ENCODE measurements around the gene PDXK.

GRCh38 chr21:43728467-43729390 is 9.8 kb downstream of the PDXK start:
- TF ChIP-seq, protein P1, sequence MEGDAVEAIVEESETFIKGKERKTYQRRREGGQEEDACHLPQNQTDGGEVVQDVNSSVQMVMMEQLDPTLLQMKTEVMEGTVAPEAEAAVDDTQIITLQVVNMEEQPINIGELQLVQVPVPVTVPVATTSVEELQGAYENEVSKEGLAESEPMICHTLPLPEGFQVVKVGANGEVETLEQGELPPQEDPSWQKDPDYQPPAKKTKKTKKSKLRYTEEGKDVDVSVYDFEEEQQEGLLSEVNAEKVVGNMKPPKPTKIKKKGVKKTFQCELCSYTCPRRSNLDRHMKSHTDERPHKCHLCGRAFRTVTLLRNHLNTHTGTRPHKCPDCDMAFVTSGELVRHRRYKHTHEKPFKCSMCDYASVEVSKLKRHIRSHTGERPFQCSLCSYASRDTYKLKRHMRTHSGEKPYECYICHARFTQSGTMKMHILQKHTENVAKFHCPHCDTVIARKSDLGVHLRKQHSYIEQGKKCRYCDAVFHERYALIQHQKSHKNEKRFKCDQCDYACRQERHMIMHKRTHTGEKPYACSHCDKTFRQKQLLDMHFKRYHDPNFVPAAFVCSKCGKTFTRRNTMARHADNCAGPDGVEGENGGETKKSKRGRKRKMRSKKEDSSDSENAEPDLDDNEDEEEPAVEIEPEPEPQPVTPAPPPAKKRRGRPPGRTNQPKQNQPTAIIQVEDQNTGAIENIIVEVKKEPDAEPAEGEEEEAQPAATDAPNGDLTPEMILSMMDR (conservative IDR thresholded peaks at IDR 0.05; ENCODE audit: low read depth, low read length) = peak; percentile 39
- TF ChIP-seq EZH2 (IDR thresholded peaks at IDR 0.05; ENCODE audit: borderline replicate concordance, low read depth, low read length, poor library complexity, severe bottlenecking) = no peak

Measured in A673 (cell line).